IPS-18a (cell line): ENCODE data around the gene TRMT61A.
A peak's percentile ranks its signal among the peaks of the same experiment; 100 is the strongest.

Experiments
- H3K27ac ChIP-seq: one replicate; pipeline ENCODE4 v1.5.1; 2013; ENCODE audit warnings: low read length
- H3K27me3 ChIP-seq: one replicate; pipeline ENCODE4 v1.6.1; 2013; ENCODE audit warnings: mild to moderate bottlenecking, low read length; ENCODE audit not compliant: control insufficient read depth, insufficient read depth
- H3K36me3 ChIP-seq: one replicate; pipeline ENCODE4 v1.6.1; 2013; ENCODE audit warnings: low read depth, low read length; ENCODE audit not compliant: control insufficient read depth
- H3K4me1 ChIP-seq: one replicate; pipeline ENCODE4 v1.6.1; 2013; ENCODE audit warnings: low read depth, low read length; ENCODE audit not compliant: control insufficient read depth
- H3K4me3 ChIP-seq: one replicate; pipeline ENCODE4 v1.5.1; 2013; ENCODE audit warnings: low read length
- H3K9ac ChIP-seq: one replicate; pipeline ENCODE4 v1.6.1; 2013; ENCODE audit warnings: mild to moderate bottlenecking, low read length, moderate library complexity
- H3K9me3 ChIP-seq: one replicate; pipeline ENCODE4 v1.6.1; 2013; ENCODE audit warnings: low read depth, low read length; ENCODE audit not compliant: control insufficient read depth

Gene TRMT61A

GRCh38 chr14:103534576-103535061, 5.6 kb downstream of the TRMT61A start:
- H3K4me3 ChIP-seq, result no peak overlapping the region
- no peak overlapping the region for H3K9ac ChIP-seq
- H3K27me3 ChIP-seq, result no peaks in the 10 kb centered on the region
- no peaks in the 10 kb centered on the region for H3K9me3 ChIP-seq
- H3K4me1 ChIP-seq, result no peaks in the 10 kb centered on the region
- H3K36me3 ChIP-seq, result peaks cover 6% of the 10 kb centered on the region
- no peak overlapping the region for H3K27ac ChIP-seq

GRCh38 chr14:103535081-103535890, 6.3 kb downstream of the TRMT61A start:
- Histone ChIP-seq H3K4me1 (peaks cover under 1% of the 10 kb centered on the region), H3K4me3 (no peak overlapping the region), H3K9me3 (no peaks in the 10 kb centered on the region), H3K9ac (no peak overlapping the region), H3K36me3 (peaks cover 6% of the 10 kb centered on the region), H3K27me3 (no peaks in the 10 kb centered on the region), H3K27ac (no peak overlapping the region)

- Histone ChIP-seq H3K4me1 (peaks cover 5% of the 10 kb centered on the region), H3K27me3 (no peaks in the 10 kb centered on the region), H3K27ac (no peak overlapping the region), H3K36me3 (peaks cover 6% of the 10 kb centered on the region), H3K9me3 (no peaks in the 10 kb centered on the region), H3K4me3 (no peak overlapping the region), H3K9ac (no peak overlapping the region)
Measured at GRCh38 chr14:103535891-103536565, 7.0 kb downstream of the TRMT61A start.

- no peak overlapping the region for H3K27ac ChIP-seq
- H3K27me3 ChIP-seq, result no peaks in the 10 kb centered on the region
- H3K9me3 ChIP-seq, result no peaks in the 10 kb centered on the region
- H3K36me3 ChIP-seq, result peaks cover 6% of the 10 kb centered on the region
- no peak overlapping the region for H3K4me3 ChIP-seq
- no peak overlapping the region for H3K9ac ChIP-seq
- peaks cover 8% of the 10 kb centered on the region for H3K4me1 ChIP-seq
Measured at GRCh38 chr14:103536693-103537092, 7.7 kb downstream of the TRMT61A start.

- Histone ChIP-seq H3K9ac (no peak overlapping the region), H3K4me1 (peaks cover 15% of the 10 kb centered on the region), H3K36me3 (peaks cover 3% of the 10 kb centered on the region), H3K27me3 (no peaks in the 10 kb centered on the region), H3K27ac (no peak overlapping the region), H3K4me3 (no peak overlapping the region), H3K9me3 (no peaks in the 10 kb centered on the region)
Measured at GRCh38 chr14:103537175-103537990, 8.4 kb downstream of the TRMT61A start.

GRCh38 chr14:103538291-103539055, 9.5 kb downstream of the TRMT61A start:
- Histone ChIP-seq H3K27ac (no peak overlapping the region), H3K9me3 (no peaks in the 10 kb centered on the region), H3K4me3 (no peak overlapping the region), H3K36me3 (peaks cover 3% of the 10 kb centered on the region), H3K4me1 (peaks cover 25% of the 10 kb centered on the region), H3K27me3 (no peaks in the 10 kb centered on the region), H3K9ac (no peak overlapping the region)

GRCh38 chr14:103539056-103539825, 10.2 kb downstream of the TRMT61A start:
- H3K27me3 ChIP-seq, result no peaks in the 10 kb centered on the region
- H3K27ac ChIP-seq, result no peak overlapping the region
- peaks cover 29% of the 10 kb centered on the region for H3K4me1 ChIP-seq
- no peak overlapping the region for H3K9ac ChIP-seq
- no peak overlapping the region for H3K4me3 ChIP-seq
- no peaks in the 10 kb centered on the region for H3K9me3 ChIP-seq
- H3K36me3 ChIP-seq, result peaks cover 3% of the 10 kb centered on the region

- Histone ChIP-seq H3K4me3 (no peak overlapping the region), H3K36me3 (no peaks in the 10 kb centered on the region), H3K9ac (no peak overlapping the region)
Measured at GRCh38 chr14:103540821-103541708, 12.1 kb downstream of the TRMT61A start.

GRCh38 chr14:103541709-103542604, 13.0 kb downstream of the TRMT61A start:
- Histone ChIP-seq H3K27ac (peak overlapping the region; percentile 90), H3K4me3 (peak overlapping the region; percentile 47), H3K9me3 (no peaks in the 10 kb centered on the region), H3K36me3 (no peaks in the 10 kb centered on the region), H3K9ac (peak overlapping the region; percentile 80), H3K27me3 (no peaks in the 10 kb centered on the region), H3K4me1 (peaks cover 29% of the 10 kb centered on the region)

More at GRCh38 chr14:103540821-103541708, 12.1 kb downstream of the TRMT61A start:
- H3K4me1 ChIP-seq, result peaks cover 29% of the 10 kb centered on the region
- no peaks in the 10 kb centered on the region for H3K27me3 ChIP-seq
- H3K9me3 ChIP-seq, result no peaks in the 10 kb centered on the region
- no peak overlapping the region for H3K27ac ChIP-seq
